ENCODE results near the gene UBE2L6. TPM values are rescaled to one million over a fixed set of nuclear protein-coding genes. Genes with fewer than 3 reads are reported as not detected.

Gene UBE2L6
- total RNA-seq, 6 experiments from 2014 or later, result 36.6 to 124 (median 58.6) TPM

Small RNA genes within 50 kb of the gene (small RNA-seq; reads per million reads assigned to genes)
- gene RN7SL605P, result 0 reads per million in 2 experiments

Other genes starting within 250 kb of the UBE2L6 start
- 100 to 1,000 TPM in 2 of 6 experiments, 10 to 100 TPM in 4; 52.4 to 124 (median 92.7) TPM for gene TNKS1BP1, start 242.7 kb downstream of the UBE2L6 start, total RNA-seq
- 10 to 100 TPM; 24.5 to 47.9 (median 29.9) TPM for gene SSRP1, start 231.8 kb downstream of the UBE2L6 start, total RNA-seq
- 1 to 10 TPM in 1 of 6 experiments, under 1 TPM in 3, not detected in 2; 0.63 to 2.1 (median 0.77) TPM for gene P2RX3, start 229.3 kb downstream of the UBE2L6 start, total RNA-seq
- gene PRG3, start 186.5 kb downstream of the UBE2L6 start, total RNA-seq, result not detected
- 1 to 10 TPM in 1 of 6 experiments, under 1 TPM in 3, not detected in 2; 0.39 to 1.2 (median 0.86) TPM for gene PRG2, start 177.0 kb downstream of the UBE2L6 start, total RNA-seq
- gene SLC43A3, start 140.6 kb downstream of the UBE2L6 start, total RNA-seq, result 100 to 1,000 TPM; 109 to 259 (median 185) TPM
- 10 to 100 TPM; 12.5 to 54.4 (median 18.6) TPM for gene RTN4RL2, start 107.1 kb downstream of the UBE2L6 start, total RNA-seq
- 100 to 1,000 TPM in 3 of 6 experiments, 10 to 100 TPM in 3; 38.9 to 173 (median 106) TPM for gene SLC43A1, start 52.0 kb downstream of the UBE2L6 start, total RNA-seq
- gene TIMM10, start 36.9 kb downstream of the UBE2L6 start, total RNA-seq, result 10 to 100 TPM; 19.6 to 48.5 (median 39.0) TPM
- not detected for gene SMTNL1, start 30.1 kb downstream of the UBE2L6 start, total RNA-seq
- 1,000 to 10,000 TPM; 1,903 to 2,571 (median 2,194) TPM for gene SERPING1, start 30.0 kb upstream of the UBE2L6 start, total RNA-seq
- gene YPEL4, start 82.2 kb upstream of the UBE2L6 start, total RNA-seq, result under 1 TPM in 4 of 6 experiments, not detected in 2; 0.06 to 0.84 (median 0.30) TPM
- 1 to 10 TPM; 5.6 to 9.2 (median 6.8) TPM for gene CLP1, start 90.1 kb upstream of the UBE2L6 start, total RNA-seq
- gene ZDHHC5, start 100.4 kb upstream of the UBE2L6 start, total RNA-seq, result 10 to 100 TPM; 27.0 to 35.7 (median 33.6) TPM
- 1 to 10 TPM; 5.7 to 8.7 (median 6.3) TPM for gene MED19, start 144.5 kb upstream of the UBE2L6 start, total RNA-seq
- 10 to 100 TPM; 39.1 to 53.8 (median 48.5) TPM for gene TMX2, start 144.9 kb upstream of the UBE2L6 start, total RNA-seq
- gene SELENOH, start 173.8 kb upstream of the UBE2L6 start, total RNA-seq, result 100 to 1,000 TPM in 1 of 6 experiments, 10 to 100 TPM in 5; 57.1 to 110 (median 70.7) TPM
- not detected for gene BTBD18, start 184.1 kb upstream of the UBE2L6 start, total RNA-seq
- gene CTNND1, start 194.1 kb upstream of the UBE2L6 start, total RNA-seq, result 100 to 1,000 TPM in 3 of 6 experiments, 10 to 100 TPM in 3; 62.3 to 123 (median 97.8) TPM